Liver (tissue), 9 donors: Measurements from ENCODE around the gene APOBEC3A. TPM values are rescaled to one million over a fixed set of nuclear protein-coding genes. Genes with fewer than 3 reads are reported as not detected.
A peak's percentile ranks its signal among the peaks of the same experiment; 100 is the strongest.

Source experiments
- DNase-seq: peaks from one replicate; pipeline ENCODE4 v3.0.0-alpha.2; 2017; ENCODE audit warnings: low spot score
- H3K27ac ChIP-seq, 2 donors: one replicate each; pipeline ENCODE4 v1.7.0; 2013; ENCODE audit warnings: inconsistent platforms in 2 of 2, low read length in 2 of 2, control low read depth in 1 of 2, low read depth in 1 of 2, mild to moderate bottlenecking in 1 of 2
- H3K27me3 ChIP-seq, 4 donors: one replicate each; pipeline versions ENCODE4 v1.6.1 to v1.7.0; 2013; ENCODE audit warnings: low read length in 3 of 4, inconsistent platforms in 1 of 4, mild to moderate bottlenecking in 1 of 4, moderate library complexity in 1 of 4; ENCODE audit not compliant: control insufficient read depth in 4 of 4, insufficient read depth in 4 of 4
- H3K36me3 ChIP-seq, 4 donors: one replicate each; pipeline versions ENCODE4 v1.6.1 to v1.7.0; 2013; ENCODE audit warnings: low read length in 3 of 4, mild to moderate bottlenecking in 3 of 4, low read depth in 1 of 4, moderate library complexity in 1 of 4; ENCODE audit not compliant: control insufficient read depth in 4 of 4, insufficient read depth in 3 of 4
- H3K4me1 ChIP-seq, 4 donors: one replicate each; pipeline versions ENCODE4 v1.6.1 to v1.7.0; 2013; ENCODE audit warnings: low read length in 3 of 4, mild to moderate bottlenecking in 3 of 4, moderate library complexity in 1 of 4; ENCODE audit not compliant: control insufficient read depth in 4 of 4, insufficient read depth in 4 of 4
- H3K4me3 ChIP-seq, 3 donors: one replicate each; pipeline versions ENCODE4 v1.6.1 to v1.7.0; 2013; ENCODE audit warnings: low read length in 3 of 3, control low read depth in 1 of 3, low read depth in 1 of 3, mild to moderate bottlenecking in 1 of 3
- H3K9ac ChIP-seq, 2 donors: one replicate each; pipeline ENCODE4 v1.7.0; 2013; ENCODE audit warnings: low read length in 2 of 2, mild to moderate bottlenecking in 2 of 2, moderate library complexity in 2 of 2, control low read depth in 1 of 2, low read depth in 1 of 2
- H3K9me3 ChIP-seq, 4 donors: one replicate each; pipeline versions ENCODE4 v1.6.1 to v1.7.0; 2013; ENCODE audit warnings: low read length in 3 of 4; ENCODE audit not compliant: control insufficient read depth in 4 of 4
- ATF3 ChIP-seq: IDR thresholded peaks from 2 replicates; pipeline ENCODE4 v1.6.1; 2016; ENCODE audit warnings: antibody characterized with exemption
- CTCF ChIP-seq: fragments of 150-350 bp; IDR thresholded peaks from 2 replicates; pipeline ENCODE4 v1.5.1; 2017; ENCODE audit warnings: improper control_type of control experiment, low read depth, low read length; ENCODE audit not compliant: missing input control
- EGR1 ChIP-seq, 2 donors: IDR thresholded peaks; 2 replicates each; pipeline ENCODE4 v1.6.1; 2016 to 2018; ENCODE audit warnings: antibody characterized with exemption in 2 of 2, low read depth in 2 of 2
- FOXA1 ChIP-seq: IDR thresholded peaks from 2 replicates; pipeline ENCODE4 v1.6.1; 2016; ENCODE audit warnings: antibody characterized with exemption
- FOXA2 ChIP-seq: IDR thresholded peaks from 2 replicates; pipeline ENCODE4 v1.6.1; 2016; ENCODE audit warnings: antibody characterized with exemption
- GABPA ChIP-seq, 2 donors: IDR thresholded peaks in 1 of 2; conservative IDR thresholded peaks in 1 of 2; 2 replicates each; pipeline ENCODE4 v1.6.1; 2016; ENCODE audit warnings: antibody characterized with exemption in 2 of 2, mild to moderate bottlenecking in 1 of 2, moderate library complexity in 1 of 2
- HNF4A ChIP-seq, 2 donors: conservative IDR thresholded peaks; 2 replicates each; pipeline ENCODE4 v1.6.1; 2016; ENCODE audit warnings: antibody characterized with exemption in 2 of 2, mild to moderate bottlenecking in 2 of 2
- HNF4G ChIP-seq: IDR thresholded peaks from 2 replicates; pipeline ENCODE4 v1.6.1; 2016; ENCODE audit warnings: antibody characterized with exemption
- NR2F2 ChIP-seq: IDR thresholded peaks from 2 replicates; pipeline ENCODE4 v1.6.1; 2016; ENCODE audit warnings: antibody characterized with exemption
- RAD21 ChIP-seq, 2 donors: IDR thresholded peaks; 2 replicates each; pipeline ENCODE4 v1.6.1; 2016; ENCODE audit warnings: antibody characterized with exemption in 2 of 2, mild to moderate bottlenecking in 2 of 2
- REST ChIP-seq: IDR thresholded peaks from 2 replicates; pipeline ENCODE4 v1.6.1; 2016; ENCODE audit warnings: antibody characterized with exemption, mild to moderate bottlenecking
- RXRA ChIP-seq, 2 donors: IDR thresholded peaks; 2 replicates each; pipeline ENCODE4 v1.6.1; 2017 to 2018; ENCODE audit warnings: antibody characterized with exemption in 2 of 2, mild to moderate bottlenecking in 1 of 2
- SP1 ChIP-seq: IDR thresholded peaks from 2 replicates; pipeline ENCODE4 v1.6.1; 2018; ENCODE audit warnings: antibody characterized with exemption, mild to moderate bottlenecking
- TAF1 ChIP-seq: conservative IDR thresholded peaks from 2 replicates; pipeline ENCODE4 v1.6.1; 2016; ENCODE audit warnings: antibody characterized with exemption, mild to moderate bottlenecking
- YY1 ChIP-seq: IDR thresholded peaks from 2 replicates; pipeline ENCODE4 v1.6.1; 2016; ENCODE audit warnings: antibody characterized with exemption, mild to moderate bottlenecking
- ZBTB33 ChIP-seq: IDR thresholded peaks from 2 replicates; pipeline ENCODE4 v1.6.1; 2016; ENCODE audit warnings: antibody characterized with exemption
- WGBS: extraction: QIAGEN DNeasy Blood & Tissue Kit; methylation state at CpG from one replicate; pipeline ENCODE4 v1.1.7; 2013; 5-methylcytosine and 5-hydroxymethylcytosine counted together
- polyA plus RNA-seq, 2 donors: library from polyadenylated mRNA; stranded (reverse) in 1 of 2; unstranded in 1 of 2; fragments of 200-250 nt in 1 of 2; fragments of >200 nt in 1 of 2; fragmentation: Nextera tagmentation in 1 of 2; extraction: Ambion mirVana in 1 of 2; gene quantifications; one replicate each; pipeline versions ENCODE4 v1.2.1 to v1.2.3, GENCODE V29; 2013 to 2015
- total RNA-seq, 2 donors: library from RNA; depleted of rRNA; stranded (reverse); fragments of >200 nt; gene quantifications; one replicate each; pipeline ENCODE4 v1.2.3, GENCODE V29; 2014
- TF ChIP-seq, protein P1 (sequence below): IDR thresholded peaks from 2 replicates; pipeline ENCODE4 v1.6.1; 2016; ENCODE audit warnings: antibody characterized with exemption
- donor health status: healthy.
- donor health status: healthy.
- donor health status: healthy.
- donor health status: healthy.
- donor health status: healthy.

The APOBEC3A gene
- total and polyA plus RNA-seq, 4 donors, result 0.26 to 8.7 (median 4.6) TPM

- no peaks in the 10 kb centered on the region for H3K4me1 ChIP-seq
- TF ChIP-seq YY1, result no peak
- peak; percentile 71 for TF ChIP-seq RAD21 (IDR thresholded peaks at IDR 0.05)
- peak; percentile 68 for TF ChIP-seq CTCF
- no peak for TF ChIP-seq GABPA (IDR thresholded peaks at IDR 0.05 in 1 of 2, conservative IDR thresholded peaks at IDR 0.05 in 1 of 2)
- no peak for TF ChIP-seq HNF4A (conservative IDR thresholded peaks at IDR 0.05)
- no peaks in the 10 kb centered on the region for H3K27me3 ChIP-seq
- no peak overlapping the region for H3K9ac ChIP-seq
- H3K9me3 ChIP-seq, result no peaks in the 10 kb centered on the region
- H3K36me3 ChIP-seq, result no peaks in the 10 kb centered on the region
- peak; percentile 68 for DNase-seq
- no peak overlapping the region for H3K27ac ChIP-seq
- H3K4me3 ChIP-seq, result no peak overlapping the region
- 44% methylated on average over 15 of the region's 15 CpGs for WGBS
These were observed 16.1 kb downstream of the APOBEC3A start for GRCh38 chr22:38973289-38974169.

DNA sequence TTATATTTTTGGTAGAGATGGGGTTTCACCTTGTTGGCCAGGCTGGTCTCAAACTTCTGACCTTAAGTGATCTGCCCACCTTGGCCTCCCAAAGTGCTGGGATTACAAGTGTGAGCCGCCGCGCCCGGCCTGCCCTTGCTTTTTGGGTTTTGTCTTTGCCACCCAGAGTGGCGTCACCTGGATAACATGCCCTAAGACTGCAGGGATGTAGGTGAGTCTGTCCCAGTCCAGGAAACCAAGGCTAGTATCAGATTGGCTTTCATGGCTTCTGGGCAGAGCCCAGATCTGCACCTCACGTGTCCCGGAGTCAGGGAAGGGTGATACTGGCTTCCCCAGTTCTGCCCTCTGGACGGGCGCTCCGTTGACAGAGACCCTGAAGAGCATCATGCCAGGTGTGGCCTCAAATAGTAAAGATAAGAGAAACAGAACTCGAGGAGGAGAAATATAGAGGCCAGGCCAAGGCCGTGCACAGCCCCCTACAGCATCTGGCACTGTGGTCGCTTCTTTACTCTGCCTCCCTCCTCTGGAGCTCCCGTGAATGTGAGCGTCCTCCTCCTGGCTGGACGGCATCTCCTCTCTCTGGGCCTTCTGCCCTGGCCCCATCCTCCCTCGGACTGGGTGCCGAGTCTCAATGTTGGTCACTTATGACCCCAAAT, 16.9 kb downstream of the APOBEC3A start:
- no peak for DNase-seq
- no peak overlapping the region for H3K9ac ChIP-seq
- H3K27me3 ChIP-seq, result no peaks in the 10 kb centered on the region
- H3K4me1 ChIP-seq, result no peaks in the 10 kb centered on the region
- no peaks in the 10 kb centered on the region for H3K36me3 ChIP-seq
- no peak overlapping the region for H3K4me3 ChIP-seq
- TF ChIP-seq EGR1 (IDR thresholded peaks at IDR 0.05; ENCODE audit: low read depth in 2 of 2), result no peak
- no peak for TF ChIP-seq REST
- no peak for TF ChIP-seq SP1
- no peak for TF ChIP-seq ATF3
- TF ChIP-seq ZBTB33, result no peak
- no peak for TF ChIP-seq NR2F2
- no peak for TF ChIP-seq FOXA1
- no peak for TF ChIP-seq RAD21 (IDR thresholded peaks at IDR 0.05)
- TF ChIP-seq TAF1, result no peak
- TF ChIP-seq, protein P1, sequence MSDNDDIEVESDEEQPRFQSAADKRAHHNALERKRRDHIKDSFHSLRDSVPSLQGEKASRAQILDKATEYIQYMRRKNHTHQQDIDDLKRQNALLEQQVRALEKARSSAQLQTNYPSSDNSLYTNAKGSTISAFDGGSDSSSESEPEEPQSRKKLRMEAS, result no peak
- TF ChIP-seq HNF4G, result no peak
- no peak for TF ChIP-seq CTCF
- TF ChIP-seq YY1, result no peak
- TF ChIP-seq GABPA (IDR thresholded peaks at IDR 0.05 in 1 of 2, conservative IDR thresholded peaks at IDR 0.05 in 1 of 2), result no peak
- no peak for TF ChIP-seq FOXA2
- TF ChIP-seq RXRA (IDR thresholded peaks at IDR 0.05), result no peak
- no peak overlapping the region for H3K27ac ChIP-seq
- no peaks in the 10 kb centered on the region for H3K9me3 ChIP-seq
- WGBS, result 88% methylated on average over 18 of the region's 18 CpGs
